ENCODE results near the gene NRXN3. TPM values are rescaled to one million over a fixed set of nuclear protein-coding genes. Genes with fewer than 3 reads are reported as not detected.

NRXN3 gene
- polyA plus RNA-seq, 1 of the 3 experiments (the other 2 are of a cell fraction), result 1.6 TPM

- no peaks in the 10 kb centered on the region for H4K20me1 ChIP-seq (ENCODE audit: insufficient read depth)
- H3K4me2 ChIP-seq, result no peak overlapping the region
- no peaks in the 10 kb centered on the region for H3K36me3 ChIP-seq (replicated peaks in 1 of 2; ENCODE audit: control insufficient read depth in 1 of 2, insufficient read depth in 2 of 2, low read length in 1 of 2)
- H3K79me2 ChIP-seq (ENCODE audit: insufficient read depth), result no peaks in the 10 kb centered on the region
- POLR2A ChIA-PET, result no interaction called here
- H2AFZ ChIP-seq (ENCODE audit: low read depth), result no peak overlapping the region
- H3K9me3 ChIP-seq, result no peaks in the 10 kb centered on the region
- H3F3A ChIP-seq (replicated peaks; ENCODE audit: insufficient read depth), result no peaks in the 10 kb centered on the region
- CTCF ChIA-PET, result interaction anchor here (0.6 to 3.6 kb wide), 25 partner anchors 8 to 672 kb away, joined by 3 to 50 read pairs (median 4); no protein-coding TSS in a partner anchor
- H3K4me1 ChIP-seq (ENCODE audit: control insufficient read depth in 1 of 2, insufficient read depth in 2 of 2, low read depth in 1 of 2, low read length in 1 of 2), result no peaks in the 10 kb centered on the region; a peak in 1 of 4 replicates
- TF ChIP-seq MXI1 (IDR thresholded peaks at IDR 0.05; ENCODE audit: low read depth, low read length) (no peak), CTCF (IDR thresholded peaks at IDR 0.05) (peak; percentile 48), EP300 (IDR thresholded peaks at IDR 0.05; ENCODE audit: borderline replicate concordance in 1 of 2, low read depth in 1 of 2, low read length in 1 of 2) (no peak), YY1 (IDR thresholded peaks at IDR 0.05; ENCODE audit: low read depth) (no peak), RAD21 (IDR thresholded peaks at IDR 0.05; ENCODE audit: low read length) (peak; percentile 71), SMC3 (IDR thresholded peaks at IDR 0.05; ENCODE audit: low read depth, low read length) (peak; percentile 50; the same call in 1 of the 2 replicates), REST (IDR thresholded peaks at IDR 0.05; ENCODE audit: low read depth, low read length) (no peak), GATA2 (CRISPR knock-in tag; IDR thresholded peaks at IDR 0.05) (no peak)
- no peaks in the 10 kb centered on the region for H3K27me3 ChIP-seq (ENCODE audit: insufficient read depth)
- no peak overlapping the region for H3K9ac ChIP-seq
- H3K4me3 ChIP-seq (ENCODE audit: low read depth in 2 of 2, low read length in 1 of 2), result peak overlapping the region in 1 of 2 experiments; percentile 23; a peak in 1 of 4 replicates
- no peak overlapping the region for H3K27ac ChIP-seq (ENCODE audit: low read depth in 2 of 2, low read length in 1 of 2)
- WGBS (ENCODE audit: low lambda C conversion rate), result 26% methylated on average over 13 of the region's 13 CpGs
- no peaks in the 10 kb centered on the region for H3K9me2 ChIP-seq
- peak; percentile 61 for DNase-seq
Measured at GRCh38 chr14:78448164-78449094, 278.3 kb downstream of the NRXN3 start.

Data from SK-N-SH (cell line).